NCI-H2171 (cell line): ENCODE results near the gene METTL5.
A peak's percentile ranks its signal among the peaks of the same experiment; 100 is the strongest.
"Not testable (repeated sequence)": the region's sequence is repeated elsewhere in the genome, so short reads cannot be mapped to it uniquely, and the experiment has no call there.

Experiments used
- DNase-seq: peaks from one replicate; lab custom pipeline; 2025; lab: John Stamatoyannopoulos, UW

Gene METTL5

DNA sequence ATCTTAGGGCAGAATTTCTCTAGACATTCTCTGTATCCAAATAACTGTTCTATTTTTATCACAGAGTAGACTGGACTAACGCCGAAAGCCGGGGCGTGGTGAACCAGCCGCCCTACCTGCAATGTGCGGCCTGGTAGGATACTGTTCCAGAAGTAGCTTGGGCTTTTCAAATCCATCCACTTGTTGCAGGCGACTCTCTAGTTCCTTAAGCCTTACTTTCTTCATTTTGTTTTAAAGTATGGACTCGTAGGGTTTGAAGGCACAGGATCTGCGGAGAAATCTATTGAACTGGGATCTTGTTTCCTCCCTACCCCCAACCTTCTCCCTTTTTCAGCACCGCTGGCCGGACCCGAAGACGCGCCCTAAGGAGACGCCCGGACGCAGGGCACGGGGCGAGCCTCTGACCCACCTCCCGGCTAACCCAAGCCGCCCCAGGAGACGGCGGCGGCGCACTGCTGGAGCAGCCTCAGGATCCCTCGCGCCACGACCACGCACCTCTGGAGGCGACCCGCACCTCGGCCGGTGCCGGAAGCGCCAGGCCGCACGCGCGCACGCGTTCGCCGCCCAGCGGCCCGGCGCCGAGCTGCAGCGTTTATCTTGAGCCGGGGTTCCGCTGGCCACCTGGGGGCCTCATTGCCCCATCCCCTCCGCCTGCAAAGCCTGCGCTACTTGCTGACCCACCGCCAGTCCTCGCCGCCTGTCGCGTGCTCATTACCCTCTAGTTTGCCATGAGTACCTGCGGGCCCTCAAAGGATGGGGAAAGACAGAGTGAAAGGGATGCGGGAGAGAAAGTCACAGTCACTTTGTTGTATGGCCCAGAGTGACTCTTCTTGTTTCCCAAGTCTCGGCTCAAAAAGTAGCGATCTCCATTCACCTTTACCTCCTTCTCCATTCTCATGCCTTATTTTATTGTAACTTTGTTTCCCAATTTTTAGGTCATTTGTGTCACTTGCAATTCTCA is at the start of gene METTL5:
Gene METTL5, minus strand, starts transcription at position 533 of the 961 bp plus-strand sequence. Its CDS starts 308 bp downstream, at position 225.
- DNase-seq, result peak; percentile 70

DNA sequence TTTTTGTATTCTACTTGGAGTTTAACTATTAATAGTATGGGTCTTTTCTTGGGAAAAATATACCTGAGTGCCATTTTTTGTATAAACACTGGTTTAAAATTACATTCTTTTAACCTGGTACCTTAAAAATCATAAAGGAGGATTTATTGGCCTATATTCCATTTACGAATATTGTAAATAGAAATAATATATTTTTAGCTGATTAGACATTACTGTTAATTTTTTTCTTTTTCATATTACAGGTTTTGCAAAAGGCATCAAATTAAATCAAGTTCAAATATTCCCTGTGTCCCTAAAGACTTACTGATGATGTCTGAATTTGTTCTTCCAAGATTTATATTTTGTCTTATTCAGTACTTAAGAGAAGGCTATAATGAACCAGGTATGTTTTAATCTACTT is 47.3 kb upstream of the METTL5 start:
- DNase-seq, result no peak

DNA sequence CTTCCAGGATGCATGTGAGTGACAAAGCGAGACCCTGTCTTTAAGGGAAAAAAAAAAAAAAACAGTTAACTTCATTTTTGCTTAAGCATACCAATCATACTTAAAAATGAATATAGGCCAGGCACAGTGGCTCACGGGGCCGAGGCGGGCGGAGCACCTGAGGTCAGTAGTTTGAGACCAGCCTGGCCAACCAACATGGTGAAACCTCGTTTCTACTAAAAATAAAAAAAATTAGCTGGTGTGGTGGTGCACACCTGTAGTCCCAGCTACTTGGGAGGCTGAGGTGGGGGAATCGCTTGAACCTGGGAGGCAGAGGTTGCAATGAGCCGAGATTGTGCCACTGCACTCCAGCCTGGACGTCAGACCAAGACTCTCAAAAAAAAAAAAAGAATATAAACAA is 46.7 kb upstream of the METTL5 start:
- not testable (repeated sequence) for DNase-seq

DNA sequence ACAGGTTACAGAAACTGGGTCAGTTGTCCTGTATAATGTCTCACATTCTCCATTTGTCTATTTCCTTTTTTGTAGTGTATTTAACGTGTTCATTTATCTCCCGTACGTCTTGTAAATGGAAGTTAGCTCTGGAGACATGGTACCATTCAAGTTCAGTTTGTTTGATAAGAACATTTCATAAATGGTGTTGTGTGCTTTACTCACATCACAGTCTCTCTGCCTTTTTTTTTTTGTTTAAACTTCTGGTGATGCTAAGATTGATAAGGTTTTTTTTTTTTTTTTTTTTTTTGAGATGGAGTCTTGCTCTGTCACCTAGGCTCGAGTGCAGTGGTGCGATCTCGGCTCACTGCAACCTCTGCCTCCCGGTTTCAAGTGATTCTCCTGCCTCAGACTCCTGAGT is 44.2 kb upstream of the METTL5 start:
- DNase-seq, result no peak

DNA sequence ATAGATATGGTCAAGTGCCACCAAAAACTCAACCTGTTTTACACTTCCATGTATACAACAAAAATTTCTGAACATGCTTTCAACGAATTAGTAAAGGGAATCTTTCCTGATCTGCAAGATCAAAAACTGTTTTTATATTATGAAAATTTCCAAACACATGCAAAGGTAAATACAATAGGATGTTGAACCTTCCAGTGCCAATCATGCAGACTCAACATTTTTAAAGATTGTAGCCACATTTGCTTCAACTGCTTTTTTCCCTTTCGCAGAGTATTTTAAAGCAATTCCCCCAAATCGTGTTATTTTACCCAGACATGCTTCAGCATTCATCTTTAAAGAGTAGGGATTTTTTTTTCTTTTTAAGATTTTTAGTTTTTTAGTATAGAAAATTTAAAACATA is 42.9 kb upstream of the METTL5 start:
- DNase-seq, result no peak

DNA sequence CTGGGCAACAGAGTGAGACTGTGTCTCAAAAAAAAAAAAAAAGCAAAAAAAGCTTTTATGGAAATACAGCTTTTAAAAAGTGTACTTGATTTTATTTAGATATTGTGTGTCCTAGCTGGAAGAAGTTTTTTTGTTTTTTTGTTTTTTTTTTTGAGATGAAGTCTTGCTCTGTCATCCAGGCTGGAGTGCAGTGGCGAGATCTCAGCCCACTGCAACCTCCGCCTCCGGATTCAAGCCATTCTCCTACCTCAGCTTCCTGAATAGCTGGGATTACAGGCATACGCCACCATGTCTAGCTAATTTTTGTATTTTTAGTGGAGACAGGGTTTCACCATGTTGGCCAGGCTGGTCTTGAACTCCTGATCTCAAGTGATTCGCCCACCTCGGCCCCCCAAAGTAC is 41.5 kb upstream of the METTL5 start:
- not testable (repeated sequence) for DNase-seq

DNA sequence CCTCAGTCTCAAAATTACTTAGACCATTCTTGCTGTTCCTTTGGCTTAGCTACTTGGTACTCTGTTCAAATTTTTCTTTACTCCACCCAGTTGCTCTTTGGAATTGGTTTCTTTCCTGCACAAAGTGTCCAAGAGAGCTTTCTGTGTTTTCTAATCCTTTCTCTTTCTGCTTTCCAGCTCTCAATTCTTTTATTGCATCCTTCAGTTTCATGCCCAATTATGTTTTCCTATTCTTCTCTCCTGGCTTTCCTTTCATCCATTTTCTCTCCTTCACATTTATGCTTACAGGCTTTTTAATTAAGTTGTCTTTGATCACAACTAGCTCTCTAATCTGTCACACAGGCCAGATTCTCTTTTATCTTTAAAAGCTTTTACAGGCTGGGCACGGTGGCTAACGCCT is 40.8 kb upstream of the METTL5 start:
- DNase-seq, result no peak

DNA sequence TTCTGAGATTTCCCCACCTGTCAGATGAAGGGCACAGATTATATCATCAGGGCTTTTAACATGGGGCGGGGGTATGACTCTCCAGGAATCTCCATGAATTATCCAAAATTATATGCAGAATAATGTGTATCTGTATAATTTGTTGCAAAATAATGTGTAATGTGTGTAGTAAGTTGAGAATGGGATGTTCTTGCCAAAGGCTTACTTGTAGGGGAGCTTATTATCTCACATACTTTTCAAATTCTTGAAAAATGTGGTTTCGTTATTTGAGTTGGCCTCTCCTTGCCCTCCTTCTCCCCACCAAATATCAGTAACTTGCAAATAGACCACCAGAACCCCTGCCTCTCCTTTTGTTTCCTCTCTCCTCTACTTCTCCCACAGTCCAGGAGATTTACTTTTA is 38.1 kb upstream of the METTL5 start:
- no peak for DNase-seq

DNA sequence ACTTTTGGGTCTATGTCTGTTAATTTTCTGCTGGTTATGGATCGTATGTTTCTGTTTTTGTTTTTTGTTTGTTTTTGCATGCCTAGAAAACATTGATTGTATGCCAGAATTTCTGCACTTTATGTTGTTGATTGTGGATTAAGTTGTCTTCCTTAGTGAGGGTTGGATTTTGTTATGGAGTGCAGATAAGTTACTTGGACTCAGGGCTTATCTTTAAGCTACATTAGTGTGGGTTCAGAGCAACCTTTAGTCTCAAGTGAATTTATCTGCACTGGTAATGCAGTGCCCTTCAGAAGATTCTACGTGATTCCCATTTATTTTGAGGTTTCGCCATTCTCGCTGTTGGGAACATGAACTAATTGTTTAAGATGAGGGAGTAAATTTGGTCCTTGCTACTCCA is 35.4 kb upstream of the METTL5 start:
- no peak for DNase-seq

DNA sequence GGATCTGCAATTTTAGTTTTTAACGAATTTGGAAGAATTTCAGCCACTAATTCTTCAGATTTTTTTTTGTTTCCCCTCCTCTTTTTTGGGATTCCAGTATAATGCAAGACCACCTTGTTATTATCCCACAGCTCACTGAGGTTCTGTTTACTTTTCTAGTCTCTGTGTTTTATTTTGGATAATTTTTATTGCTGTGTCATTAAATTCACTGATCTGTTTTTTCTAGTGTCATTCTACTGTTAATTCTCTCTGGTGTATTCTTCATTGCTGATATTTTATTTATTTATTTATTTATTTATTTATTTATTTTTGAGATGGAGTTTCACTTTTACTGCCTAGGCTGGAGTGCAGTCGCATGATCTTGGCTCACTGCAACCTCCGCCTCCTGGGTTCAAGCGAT is 34.7 kb upstream of the METTL5 start:
- no peak for DNase-seq

DNA sequence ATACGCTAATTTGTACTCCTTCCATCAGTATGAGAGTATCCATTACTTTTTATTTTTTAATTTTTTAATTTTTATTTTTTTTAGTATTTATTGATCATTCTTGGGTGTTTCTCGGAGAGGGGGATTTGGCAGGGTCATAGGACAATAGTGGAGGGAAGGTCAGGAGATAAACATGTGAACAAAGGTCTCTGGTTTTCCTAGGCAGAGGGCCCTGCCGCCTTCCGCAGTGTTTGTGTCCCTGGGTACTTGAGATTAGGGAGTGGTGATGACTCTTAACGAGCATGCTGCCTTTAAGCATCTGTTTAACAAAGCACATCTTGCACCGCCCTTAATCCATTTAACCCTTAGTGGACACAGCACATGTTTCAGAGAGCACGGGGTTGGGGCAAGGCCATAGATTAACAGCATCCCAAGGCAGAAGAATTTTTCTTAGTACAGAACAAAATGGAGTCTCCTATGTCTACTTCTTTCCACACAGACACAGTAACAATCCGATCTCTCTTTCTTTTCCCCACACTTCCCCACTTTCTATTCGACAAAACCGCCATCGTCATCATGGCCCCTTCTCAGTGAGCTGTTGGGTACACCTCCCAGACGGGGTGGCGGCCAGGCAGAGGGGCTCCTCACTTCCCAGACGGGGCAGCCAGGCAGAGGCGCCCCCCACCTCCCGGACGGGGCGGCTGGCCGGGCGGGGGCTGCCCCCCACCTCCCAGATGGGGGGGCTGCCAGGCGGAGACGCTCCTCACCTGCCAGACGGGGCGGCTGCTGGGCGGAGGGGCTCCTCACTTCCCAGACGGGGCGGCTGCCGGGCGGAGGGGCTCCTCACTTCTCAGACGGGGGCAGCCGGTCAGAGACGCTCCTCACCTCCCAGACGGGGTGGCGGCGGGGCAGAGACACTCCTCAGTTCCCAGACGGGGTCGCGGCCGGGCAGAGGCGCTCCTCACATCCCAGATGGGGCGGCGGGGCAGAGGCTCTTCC is 30.9 kb upstream of the METTL5 start:
- not testable (repeated sequence) for DNase-seq

DNA sequence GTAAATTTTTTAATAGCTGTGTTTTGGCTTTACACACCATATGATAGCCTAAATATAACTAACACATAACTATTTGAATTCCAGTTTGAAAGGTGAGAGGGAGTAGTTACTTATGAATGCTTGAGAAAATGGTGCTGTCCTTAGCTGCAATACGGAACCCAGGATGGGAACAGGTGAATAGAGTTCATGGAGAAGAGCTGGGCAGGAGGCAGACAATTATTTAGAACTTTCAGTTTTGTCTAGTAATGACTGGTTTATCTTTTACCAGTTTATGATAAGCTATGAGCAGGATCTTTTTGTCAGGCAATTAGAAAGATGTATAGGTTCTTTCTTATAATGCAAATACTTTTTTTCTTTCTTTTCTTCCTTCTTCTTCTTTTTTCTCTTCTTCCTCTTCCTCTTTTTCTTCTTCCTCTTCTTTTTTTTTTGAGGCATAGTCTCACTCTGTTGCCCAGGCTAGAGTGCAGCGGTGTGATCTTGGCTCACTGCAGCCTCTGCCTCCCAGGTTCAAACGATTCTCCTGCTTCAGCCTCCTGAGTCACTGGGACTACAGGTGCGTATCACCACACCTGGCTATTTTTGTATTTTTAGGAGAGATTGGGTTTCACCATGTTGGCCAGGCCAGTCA is 28.4 kb upstream of the METTL5 start:
- no peak for DNase-seq

DNA sequence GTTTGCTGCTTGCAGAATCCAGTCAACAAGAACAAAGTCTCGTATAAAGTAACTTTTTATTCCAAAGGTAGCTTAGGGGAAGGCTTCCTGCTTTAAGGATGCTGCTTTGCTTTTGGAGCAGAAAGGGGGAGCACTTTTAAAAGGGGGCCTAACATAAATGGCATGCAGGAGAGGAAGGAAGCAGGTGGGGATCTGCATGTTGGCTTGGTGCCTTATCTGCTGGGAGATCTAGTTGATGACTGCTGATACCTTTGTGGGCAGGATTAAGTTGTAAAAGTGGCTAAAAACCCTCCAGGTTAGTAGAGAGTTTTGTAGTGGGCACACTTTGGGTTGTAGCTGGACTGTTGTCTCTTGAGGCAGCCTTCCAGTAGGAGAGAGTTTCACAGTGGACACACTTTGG is 25.0 kb upstream of the METTL5 start:
- DNase-seq, result no peak

DNA sequence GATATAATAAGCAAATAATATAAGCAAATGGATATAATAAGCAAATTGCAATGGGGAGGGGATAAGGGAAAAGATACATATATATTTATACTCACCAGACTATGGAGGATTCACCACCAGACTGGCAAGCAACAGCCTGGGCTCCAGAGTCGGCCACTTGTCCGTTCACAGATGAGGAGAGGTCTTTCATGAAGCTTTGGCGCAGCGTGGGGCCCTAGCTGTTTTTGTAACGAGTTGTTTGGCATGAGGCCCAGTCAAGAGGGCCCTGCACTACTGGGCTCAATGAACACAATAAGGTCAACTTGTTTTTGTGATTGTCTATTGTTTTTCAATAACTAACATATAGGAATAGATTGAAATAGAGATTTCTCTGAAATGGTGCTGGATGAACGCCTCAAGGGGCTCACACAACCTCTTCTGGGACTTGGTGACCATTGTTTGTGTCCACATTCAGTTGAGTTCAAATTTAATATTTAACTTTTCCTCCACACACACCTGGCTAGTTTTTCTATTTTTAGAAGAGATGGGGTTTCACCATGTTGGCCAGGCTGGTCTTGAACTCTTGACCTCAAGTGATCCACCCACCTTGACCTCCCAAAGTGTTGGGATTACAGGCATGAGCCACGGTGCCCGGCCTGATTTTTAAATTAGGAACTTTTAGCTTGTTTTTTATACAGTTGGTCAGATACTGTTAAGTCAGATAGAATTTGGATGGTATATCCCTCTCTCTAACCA is 24.4 kb upstream of the METTL5 start:
- not testable (repeated sequence) for DNase-seq

DNA sequence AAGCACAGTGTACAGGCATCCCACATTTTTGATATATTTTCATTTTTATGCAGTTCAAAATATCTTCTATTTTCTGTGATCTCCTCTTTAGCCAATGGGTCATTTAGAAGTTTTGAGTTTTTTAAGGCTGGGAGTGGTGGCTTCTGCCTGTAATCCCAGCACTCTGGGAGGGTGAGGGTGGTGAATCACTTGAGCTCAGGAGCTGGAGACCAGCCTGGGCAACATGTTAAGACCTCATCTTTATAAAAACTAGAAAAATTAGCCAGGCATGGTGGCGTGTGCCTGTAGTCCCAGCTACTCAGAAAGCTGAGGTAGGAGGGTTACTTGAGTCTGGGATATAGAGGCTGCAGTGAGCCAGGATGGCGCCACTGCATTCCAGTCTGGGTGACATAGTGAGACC is 20.3 kb upstream of the METTL5 start:
- no peak for DNase-seq

DNA sequence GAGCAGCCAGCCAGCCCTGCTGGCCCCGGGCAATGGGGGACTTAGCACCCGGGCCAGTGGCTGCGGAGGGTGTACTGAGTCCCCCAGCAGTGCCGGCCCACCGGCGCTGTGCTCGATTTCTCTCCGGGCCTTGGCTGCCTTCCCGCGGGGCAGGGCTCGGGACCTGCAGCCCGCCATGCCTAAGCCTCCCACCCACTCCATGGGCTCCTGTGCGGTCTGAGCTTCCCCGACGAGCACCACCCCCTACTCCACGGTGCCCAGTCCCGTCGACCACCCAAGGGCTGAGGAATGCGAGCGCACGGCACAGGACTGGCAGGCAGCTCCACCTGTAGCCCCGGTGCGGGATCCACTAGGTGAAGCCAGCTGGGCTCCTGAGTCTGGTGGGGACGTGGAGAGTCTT is 16.9 kb upstream of the METTL5 start:
- not testable (repeated sequence) for DNase-seq

DNA sequence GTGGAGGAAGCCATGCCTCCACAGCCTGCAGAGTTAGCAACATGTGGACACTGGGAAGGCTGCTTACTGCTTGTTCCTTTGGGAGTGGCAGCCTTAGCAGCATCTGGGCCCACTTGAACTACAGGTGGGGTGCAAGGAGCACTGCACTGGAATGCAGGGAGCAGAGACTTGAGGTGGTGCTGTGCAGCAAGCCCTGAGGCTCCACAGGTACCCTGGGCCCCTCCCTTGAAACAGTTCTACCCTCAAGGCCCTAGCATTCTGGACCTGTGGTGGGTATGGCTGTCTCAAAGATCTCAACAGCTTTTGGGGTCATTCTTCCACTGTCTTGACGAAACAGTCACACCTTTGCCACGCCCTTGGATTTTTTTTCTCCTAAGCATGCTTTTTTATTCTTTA is 16.0 kb upstream of the METTL5 start:
- no peak for DNase-seq

DNA sequence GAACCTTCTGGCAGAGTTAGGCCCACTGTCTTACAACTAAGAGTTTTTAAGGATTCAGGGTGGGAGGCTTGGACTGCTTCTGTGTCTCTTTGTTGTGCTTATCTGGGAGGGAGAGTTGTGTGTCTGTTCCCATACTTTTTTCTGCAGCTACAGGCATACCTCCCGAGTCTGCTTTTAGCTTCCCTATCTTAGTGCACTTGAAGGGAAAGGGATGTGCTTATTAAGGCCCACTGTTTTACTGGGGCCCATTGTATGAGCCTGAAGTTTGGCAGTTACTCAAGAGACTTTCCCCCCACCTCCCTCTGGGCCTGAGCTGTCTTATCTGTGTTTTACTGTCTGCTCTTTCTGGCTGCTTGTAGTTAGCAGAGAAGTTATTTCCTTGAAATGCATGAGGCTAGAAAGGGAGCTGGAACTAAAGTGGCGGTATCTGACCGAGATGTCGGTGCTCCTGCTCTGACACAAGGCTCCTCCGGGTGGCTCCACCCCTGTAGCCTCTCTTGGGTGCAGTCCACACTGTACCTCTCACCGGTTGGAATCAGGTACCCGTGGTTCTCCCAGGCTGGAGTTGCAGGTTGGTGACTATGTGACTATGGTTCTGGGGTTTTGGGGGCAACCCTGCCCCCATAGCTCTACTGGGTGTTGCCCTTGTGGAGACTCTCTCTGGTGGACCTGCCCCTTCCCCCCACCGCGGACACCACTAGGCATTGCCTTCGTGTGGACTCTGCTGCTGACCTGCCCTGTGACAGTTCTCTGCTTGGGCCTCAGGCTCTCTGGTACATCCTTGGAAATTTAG is 15.4 kb upstream of the METTL5 start:
- DNase-seq, result no peak

DNA sequence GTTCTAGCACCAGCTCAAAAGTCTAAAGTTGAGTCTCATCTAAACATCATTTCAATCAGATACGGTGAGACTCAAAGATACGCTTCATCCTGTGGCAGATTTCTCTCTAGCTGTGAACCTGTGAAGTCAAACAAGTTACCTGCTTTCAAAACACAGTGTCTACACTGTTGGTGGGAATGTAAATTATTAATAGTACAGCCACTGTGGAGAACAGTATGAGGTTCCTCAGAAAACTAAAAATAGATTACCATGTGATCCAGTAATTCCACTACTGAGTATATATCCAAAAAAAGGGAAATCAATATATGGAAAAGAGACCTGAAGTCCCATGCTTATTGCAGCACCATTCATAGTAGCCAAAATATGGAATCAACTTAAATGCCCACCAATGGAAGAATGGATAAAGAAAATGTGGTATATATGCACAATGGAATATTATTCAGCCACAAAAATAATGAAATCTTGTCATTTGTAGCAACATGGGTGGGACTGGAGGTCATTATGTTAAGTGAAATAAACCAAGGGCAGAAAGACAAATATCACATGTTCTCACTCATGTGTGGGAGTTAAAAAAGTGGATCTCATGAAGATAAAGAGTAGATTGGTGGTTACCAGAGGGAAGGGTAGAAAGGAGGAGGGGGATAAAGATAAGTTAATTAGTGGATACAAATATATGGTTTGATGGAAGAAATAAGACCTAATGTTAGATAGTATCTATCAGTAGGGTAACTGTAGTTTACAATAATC is 14.2 kb upstream of the METTL5 start:
- no peak for DNase-seq

DNA sequence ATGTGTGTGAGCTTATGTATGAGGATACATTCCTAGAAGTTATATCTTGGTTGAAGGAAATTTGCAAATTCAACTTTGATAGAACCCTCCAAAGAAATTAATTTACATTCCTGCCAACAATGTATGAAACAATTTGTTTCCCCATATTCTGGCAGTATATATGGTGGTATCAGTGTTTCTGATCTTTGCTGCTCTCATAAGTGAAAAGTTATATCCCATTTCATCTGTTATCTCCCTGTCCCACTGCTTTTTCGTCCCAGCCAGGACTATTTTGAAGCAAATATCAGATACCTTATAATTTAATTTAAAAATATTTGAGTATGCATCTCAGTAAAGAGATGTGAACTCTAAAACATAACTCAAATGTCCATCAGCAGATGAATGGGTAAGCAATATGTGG is 9.7 kb upstream of the METTL5 start:
- no peak for DNase-seq
